SKM-1 treated with dmso at 0.1 percent for 144 hours (cell line): ENCODE results near the gene GPR3.

Source experiments
- DNase-seq: peaks from one replicate; lab custom pipeline; 2025; ENCODE audit not compliant: unreplicated experiment; lab: John Stamatoyannopoulos, UW

The GPR3 gene

GRCh38 chr1:27392096-27392777, at the start of gene GPR3:
TSS of gene GPR3 (plus strand) at chr1:27392622. CDS start at chr1:27393799, 1,177 bp downstream.
- peak; percentile 87 for DNase-seq

GRCh38 chr1:27342778-27343638, 49.4 kb upstream of the GPR3 start:
- peak; percentile 91 for DNase-seq

- no peak for DNase-seq
Measured at GRCh38 chr1:27343639-27344025, 48.8 kb upstream of the GPR3 start.

- no peak for DNase-seq
Measured at GRCh38 chr1:27345272-27345671, 47.1 kb upstream of the GPR3 start.

- no peak for DNase-seq
Measured at GRCh38 chr1:27346357-27346756, 46.1 kb upstream of the GPR3 start.

GRCh38 chr1:27346991-27347624, 45.3 kb upstream of the GPR3 start:
- no peak for DNase-seq

GRCh38 chr1:27348861-27349783, 43.3 kb upstream of the GPR3 start:
- no peak for DNase-seq

- no peak for DNase-seq
Measured at GRCh38 chr1:27349784-27350662, 42.4 kb upstream of the GPR3 start.

GRCh38 chr1:27350663-27351540, 41.5 kb upstream of the GPR3 start:
- DNase-seq, result no peak

GRCh38 chr1:27351541-27352107, 40.8 kb upstream of the GPR3 start:
- DNase-seq, result no peak

- no peak for DNase-seq
Measured at GRCh38 chr1:27353166-27353565, 39.3 kb upstream of the GPR3 start.

- DNase-seq, result no peak
Measured at GRCh38 chr1:27353629-27354028, 38.8 kb upstream of the GPR3 start.

- DNase-seq, result no peak
Measured at GRCh38 chr1:27355683-27356082, 36.7 kb upstream of the GPR3 start.

- no peak for DNase-seq
Measured at GRCh38 chr1:27356277-27356618, 36.2 kb upstream of the GPR3 start.

- DNase-seq, result no peak
Measured at GRCh38 chr1:27356619-27357280, 35.7 kb upstream of the GPR3 start.

- DNase-seq, result peak; percentile 63
Measured at GRCh38 chr1:27357281-27358037, 35.0 kb upstream of the GPR3 start.
